H1 (cell line): Measurements from ENCODE around the gene KRAS. TPM values are rescaled to one million over a fixed set of nuclear protein-coding genes. Genes with fewer than 3 reads are reported as not detected.

ENCODE experiments used
- CTCF ChIA-PET: fragments of 300-600 bp; sonication (Branson Sonifier 250); formaldehyde crosslinking; loops from one replicate; lab custom pipeline; 2021; ENCODE audit not compliant: partially characterized antibody; lab: Charles Lee
- POLR2A ChIA-PET: fragments of 300-600 bp; sonication (Branson Sonifier 250); formaldehyde crosslinking; loops from one replicate; lab custom pipeline; 2021; ENCODE audit warnings: inconsistent platforms; ENCODE audit not compliant: partially characterized antibody; lab: Charles Lee
- DNase-seq, 2 experiments: peaks; one replicate each; pipeline versions ENCODE4 v3.0.0 to v3.0.0-alpha.2; 2010 to 2022; ENCODE audit warnings: low spot score in 2 of 2, low read depth in 1 of 2, mixed read lengths in 1 of 2
- FAIRE-seq: peaks from 2 replicates; lab custom pipeline; 2011; peaks lifted over from hg19 to GRCh38; lab: Jason Lieb, UNC
- H2AFZ ChIP-seq: 2 replicates; pipeline ENCODE4 v1.8.1; 2012; ENCODE audit warnings: low read length, inconsistent platforms
- H2AK5ac ChIP-seq: 2 replicates; pipeline ENCODE4 v1.6.1; 2013; ENCODE audit warnings: low read depth, low read length
- H2BK120ac ChIP-seq: replicated peaks from 2 replicates; pipeline ENCODE3; 2013; ENCODE audit warnings: low read depth, low read length, inconsistent platforms
- H2BK12ac ChIP-seq: 2 replicates; pipeline ENCODE4 v1.6.1; 2013; ENCODE audit warnings: low read depth, low read length
- H2BK15ac ChIP-seq: 2 replicates; pipeline ENCODE4 v1.6.1; 2013; ENCODE audit warnings: low read length
- H2BK20ac ChIP-seq: 2 replicates; pipeline ENCODE4 v1.6.1; 2013; ENCODE audit warnings: low read length
- H2BK5ac ChIP-seq: 2 replicates; pipeline ENCODE4 v1.6.1; 2013; ENCODE audit warnings: low read depth, low read length
- H3K14ac ChIP-seq: 2 replicates; pipeline ENCODE4 v1.6.1; 2013; ENCODE audit warnings: inconsistent platforms; ENCODE audit not compliant: insufficient read length
- H3K18ac ChIP-seq: 2 replicates; pipeline ENCODE4 v1.6.1; 2013; ENCODE audit warnings: low read length; ENCODE audit errors: extremely low read depth
- H3K23ac ChIP-seq: 2 replicates; pipeline ENCODE4 v1.6.1; 2013; ENCODE audit warnings: inconsistent platforms; ENCODE audit not compliant: insufficient read length
- H3K23me2 ChIP-seq: 2 replicates; pipeline ENCODE4 v1.6.1; 2013; ENCODE audit warnings: low read depth, low read length
- H3K27ac ChIP-seq: 2 replicates; pipeline ENCODE4 v1.6.1; 2011; ENCODE audit warnings: low read depth, low read length, inconsistent platforms
- H3K27me3 ChIP-seq, 4 experiments: replicated peaks in 1 of 4; 1 replicate in 1 of 4; 2 replicates in 3 of 4; pipeline versions ENCODE4 v1.6.1 to v1.8.1; 2011 to 2013; ENCODE audit warnings: low read length in 3 of 4, mild to moderate bottlenecking in 3 of 4, inconsistent platforms in 2 of 4, mixed read lengths in 2 of 4, moderate library complexity in 1 of 4; ENCODE audit not compliant: control insufficient read depth in 3 of 4, insufficient read depth in 3 of 4; ENCODE audit errors: extremely low read depth in 1 of 4
- H3K36me3 ChIP-seq, 4 experiments: 2 replicates each; pipeline versions ENCODE4 v1.6.1 to v1.8.1; 2011 to 2013; ENCODE audit warnings: mild to moderate bottlenecking in 4 of 4, low read length in 3 of 4, moderate library complexity in 2 of 4, control low read depth in 1 of 4, inconsistent platforms in 1 of 4; ENCODE audit not compliant: insufficient read depth in 4 of 4, control insufficient read depth in 2 of 4
- H3K4ac ChIP-seq: replicated peaks from 2 replicates; pipeline ENCODE3; 2013; ENCODE audit warnings: low read length, low read depth, mixed read lengths, inconsistent platforms; ENCODE audit not compliant: insufficient read length
- H3K4me1 ChIP-seq, 4 experiments: replicated peaks in 1 of 4; 1 replicate in 1 of 4; 2 replicates in 3 of 4; pipeline versions ENCODE4 v1.6.1 to v1.8.1; 2011 to 2013; ENCODE audit warnings: low read length in 3 of 4, inconsistent platforms in 2 of 4, mixed read lengths in 1 of 4; ENCODE audit not compliant: insufficient read depth in 4 of 4, control insufficient read depth in 3 of 4
- H3K4me2 ChIP-seq, 2 experiments: 2 replicates each; pipeline versions ENCODE4 v1.6.1 to v1.8.1; 2011 to 2013; ENCODE audit warnings: low read depth in 2 of 2, low read length in 2 of 2, control low read depth in 1 of 2, inconsistent platforms in 1 of 2, mild to moderate bottlenecking in 1 of 2; ENCODE audit not compliant: insufficient read depth in 1 of 2
- H3K4me3 ChIP-seq, 4 experiments: fragments of 200-600, 300-600 bp in 1 of 4; sonication (generic), shearing (Covaris generic), sonication (Bioruptor Twin) in 1 of 4; 2 replicates each; pipeline versions ENCODE4 v1.5.1 to v1.8.1; 2011 to 2016; ENCODE audit warnings: low read length in 4 of 4, low read depth in 3 of 4, control low read depth in 2 of 4, inconsistent platforms in 2 of 4, mild to moderate bottlenecking in 2 of 4, mixed read lengths in 1 of 4, moderate library complexity in 1 of 4; ENCODE audit not compliant: insufficient read depth in 2 of 4; ENCODE audit errors: extremely low read depth in 1 of 4
- H3K56ac ChIP-seq: replicated peaks from 2 replicates; pipeline ENCODE3; 2013; ENCODE audit warnings: low read depth, mild to moderate bottlenecking, mixed read lengths, low read length, inconsistent platforms; ENCODE audit not compliant: insufficient read length
- H3K79me1 ChIP-seq: 2 replicates; pipeline ENCODE4 v1.6.1; 2013; ENCODE audit warnings: low read depth, low read length, control low read depth
- H3K79me2 ChIP-seq, 2 experiments: 2 replicates each; pipeline versions ENCODE4 v1.6.1 to v1.8.1; 2012 to 2013; ENCODE audit warnings: low read length in 2 of 2, mild to moderate bottlenecking in 2 of 2, inconsistent platforms in 1 of 2; ENCODE audit not compliant: insufficient read depth in 2 of 2, control insufficient read depth in 1 of 2
- H3K9ac ChIP-seq, 4 experiments: replicated peaks in 1 of 4; 1 replicate in 1 of 4; 2 replicates in 3 of 4; pipeline versions ENCODE4 v1.6.1 to v1.8.1; 2011 to 2013; ENCODE audit warnings: low read depth in 3 of 4, low read length in 3 of 4, control low read depth in 2 of 4, mild to moderate bottlenecking in 2 of 4, moderate library complexity in 2 of 4, inconsistent platforms in 1 of 4; ENCODE audit errors: extremely low read depth in 1 of 4
- H3K9me3 ChIP-seq, 2 experiments: 2 replicates each; pipeline versions ENCODE4 v1.6.1 to v1.8.1; 2012 to 2013; ENCODE audit warnings: mild to moderate bottlenecking in 2 of 2, moderate library complexity in 2 of 2, control low read depth in 1 of 2, inconsistent platforms in 1 of 2, low read depth in 1 of 2, low read length in 1 of 2, mixed read lengths in 1 of 2; ENCODE audit not compliant: insufficient read depth in 2 of 2
- H4K20me1 ChIP-seq, 2 experiments: replicated peaks in 1 of 2; 2 replicates each; pipeline versions ENCODE3 to v1.8.1; 2011 to 2013; ENCODE audit warnings: inconsistent platforms in 2 of 2, low read length in 2 of 2, mild to moderate bottlenecking in 1 of 2; ENCODE audit not compliant: insufficient read depth in 2 of 2, control insufficient read depth in 1 of 2
- H4K5ac ChIP-seq: 2 replicates; pipeline ENCODE4 v1.6.1; 2013; ENCODE audit warnings: low read length, low read depth, mixed read lengths, inconsistent platforms; ENCODE audit not compliant: insufficient read length
- H4K8ac ChIP-seq: 2 replicates; pipeline ENCODE4 v1.8.0; 2013; ENCODE audit warnings: mild to moderate bottlenecking, moderate library complexity, low read length, inconsistent platforms; ENCODE audit not compliant: insufficient read depth; ENCODE audit errors: extremely low read depth
- H4K91ac ChIP-seq: replicated peaks from 2 replicates; pipeline ENCODE3; 2013; ENCODE audit warnings: low read length, mixed read lengths, inconsistent platforms; ENCODE audit not compliant: insufficient read length
- ASH2L ChIP-seq: fragments of 200-600, 300-600 bp; sonication (generic); IDR thresholded peaks from one replicate; pipeline ENCODE4 v1.7.1; 2017; ENCODE audit warnings: low read length
- ATF3 ChIP-seq: IDR thresholded peaks from 2 replicates; pipeline ENCODE4 v1.6.1; 2011; ENCODE audit warnings: low read depth, mild to moderate bottlenecking, low read length; ENCODE audit not compliant: insufficient read depth
- CBX5 ChIP-seq: fragments of 300-800, 300-1000 bp; sonication (generic); IDR thresholded peaks from 2 replicates; pipeline ENCODE4 v1.7.1; 2016; ENCODE audit warnings: antibody characterized with exemption, low read length, low read depth
- CHD1 ChIP-seq: IDR thresholded peaks from 2 replicates; pipeline ENCODE4 v1.6.1; 2012; ENCODE audit warnings: low read depth, low read length, improper control_type of control experiment
- E2F6 ChIP-seq: IDR thresholded peaks from 2 replicates; pipeline ENCODE4 v1.6.1; 2012; ENCODE audit warnings: inconsistent platforms
- JUND ChIP-seq: IDR thresholded peaks from 2 replicates; pipeline ENCODE4 v1.6.1; 2011; ENCODE audit warnings: mild to moderate bottlenecking, improper control_type of control experiment, low read length
- KDM5A ChIP-seq: fragments of 200-600 bp; IDR thresholded peaks from 2 replicates; pipeline ENCODE4 v1.7.1; 2012; ENCODE audit warnings: mild to moderate bottlenecking, low read length, inconsistent platforms, mixed read lengths
- NRF1 ChIP-seq: IDR thresholded peaks from 2 replicates; pipeline ENCODE4 v1.6.1; 2011; ENCODE audit warnings: mild to moderate bottlenecking, low read depth, low read length, improper control_type of control experiment
- RBBP5 ChIP-seq: IDR thresholded peaks from 2 replicates; pipeline ENCODE4 v1.7.1; 2012; ENCODE audit warnings: low read depth, mild to moderate bottlenecking, inconsistent platforms, low read length, moderate library complexity, borderline replicate concordance
- SRF ChIP-seq: IDR thresholded peaks from 2 replicates; pipeline ENCODE4 v1.6.1; 2011; ENCODE audit warnings: mild to moderate bottlenecking, low read depth, low read length, moderate library complexity
- SUZ12 ChIP-seq: fragments of 200-600 bp; sonication (generic); IDR thresholded peaks from 2 replicates; pipeline ENCODE4 v1.6.1; 2012; ENCODE audit warnings: mild to moderate bottlenecking, inconsistent platforms, low read length, moderate library complexity, mixed read lengths
- TAF1 ChIP-seq: IDR thresholded peaks from 2 replicates; pipeline ENCODE4 v1.6.1; 2011; ENCODE audit warnings: mild to moderate bottlenecking, low read depth, low read length
- TBP ChIP-seq: IDR thresholded peaks from 2 replicates; pipeline ENCODE4 v1.6.1; 2011; ENCODE audit warnings: low read depth, low read length, improper control_type of control experiment
- TCF12 ChIP-seq: IDR thresholded peaks from 2 replicates; pipeline ENCODE4 v1.6.1; 2011; ENCODE audit warnings: low read depth, mild to moderate bottlenecking, low read length
- TEAD4 ChIP-seq: IDR thresholded peaks from 2 replicates; pipeline ENCODE4 v1.6.1; 2012; ENCODE audit warnings: low read depth, low read length, inconsistent platforms, mixed read lengths
- polyA plus RNA-seq, 7 experiments: library from polyadenylated mRNA; depleted of rRNA in 3 of 7; stranded (reverse) in 5 of 7; unstranded in 2 of 7; fragments of >200 nt in 5 of 7; fragments of 200-250 nt in 2 of 7; gene quantifications; 1 replicate in 5 of 7; 2 replicates in 1 of 7; 4 replicates in 1 of 7; pipeline versions ENCODE4 v1.2.1 to v1.2.3, GENCODE V29; 2011 to 2013; ENCODE audit warnings: missing spikeins in 2 of 7, mixed read lengths in 2 of 7
- total RNA-seq: library from RNA; stranded (reverse); fragmentation: NEBNext Ultra II Directional; extraction: Animal tissue kit (Norgen Biotek cat#: 25700); gene quantifications from 2 replicates; pipeline ENCODE4 v1.2.1, GENCODE V29; 2021
- TF ChIP-seq, protein P1 (sequence below): IDR thresholded peaks from 2 replicates; pipeline ENCODE4 v1.6.1; 2012; ENCODE audit warnings: inconsistent platforms

The KRAS gene
- total and polyA plus RNA-seq, 2 of the 8 experiments (the other 6 are each of a cell fraction or from before 2014, with no cell fraction given) = 24.8 to 64.6 TPM

DNA sequence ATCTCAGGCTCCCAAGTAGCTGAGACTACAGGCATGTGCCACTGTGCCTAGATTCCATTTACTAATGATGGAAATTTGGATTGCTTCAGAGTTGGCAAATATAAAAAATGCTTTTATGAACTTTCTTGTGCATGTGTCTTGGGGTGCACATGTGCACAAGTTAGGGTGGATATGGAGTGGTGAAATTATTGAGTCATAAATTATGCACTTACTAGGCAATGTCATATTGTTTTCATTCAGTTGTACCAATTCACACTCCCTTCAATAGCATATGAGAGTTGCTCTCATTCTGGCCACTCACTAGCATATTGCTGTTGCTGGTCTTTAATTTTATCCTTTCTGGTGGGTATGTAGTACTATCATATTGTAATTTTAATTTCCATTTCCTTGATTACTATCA lies 45.7 kb upstream of the KRAS start:
- CTCF ChIA-PET = no interaction called here
- Histone ChIP-seq H3K79me1 (no peaks in the 10 kb centered on the region), H4K91ac (no peak overlapping the region), H4K8ac (no peak overlapping the region), H2BK12ac (no peak overlapping the region), H3K27me3 (no peaks in the 10 kb centered on the region), H3K14ac (no peak overlapping the region), H2BK5ac (no peak overlapping the region), H2AFZ (no peak overlapping the region), H2BK15ac (no peak overlapping the region), H3K18ac (no peak overlapping the region), H3K4me1 (no peaks in the 10 kb centered on the region), H2BK120ac (no peak overlapping the region), H3K9ac (no peak overlapping the region), H4K20me1 (no peaks in the 10 kb centered on the region), H4K5ac (no peak overlapping the region), H3K27ac (no peak overlapping the region), H2BK20ac (no peak overlapping the region), H3K23ac (no peak overlapping the region), H3K56ac (no peak overlapping the region), H3K4me3 (no peak overlapping the region), H3K79me2 (no peaks in the 10 kb centered on the region), H3K4ac (no peak overlapping the region), H2AK5ac (no peak overlapping the region), H3K4me2 (no peak overlapping the region), H3K36me3 (no peaks in the 10 kb centered on the region), H3K9me3 (no peaks in the 10 kb centered on the region), H3K23me2 (no peaks in the 10 kb centered on the region)
- FAIRE-seq (no peak), DNase-seq (no peak)
- POLR2A ChIA-PET = no interaction called here
- TF ChIP-seq TBP (no peak), ATF3 (no peak), TEAD4 (no peak), SRF (no peak), CBX5 (no peak), CHD1 (no peak), JUND (no peak), NRF1 (no peak), KDM5A (no peak), TAF1 (no peak), TCF12 (no peak), SUZ12 (no peak), RBBP5 (no peak), E2F6 (no peak), ASH2L (no peak)
- TF ChIP-seq, protein P1, sequence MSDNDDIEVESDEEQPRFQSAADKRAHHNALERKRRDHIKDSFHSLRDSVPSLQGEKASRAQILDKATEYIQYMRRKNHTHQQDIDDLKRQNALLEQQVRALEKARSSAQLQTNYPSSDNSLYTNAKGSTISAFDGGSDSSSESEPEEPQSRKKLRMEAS = no peak
